Erythroblast (primary cell): Measurements from ENCODE around the gene IQCH.

Experiments used
- GATA1 ChIP-seq: IDR thresholded peaks from 2 replicates; pipeline ENCODE4 v1.6.1; 2011; ENCODE audit warnings: low read depth, mild to moderate bottlenecking, control low read depth, low read length, moderate library complexity
- POLR2A ChIP-seq: IDR thresholded peaks from 2 replicates; pipeline ENCODE4 v1.6.1; 2011; ENCODE audit warnings: mild to moderate bottlenecking, low read length

GRCh38 chr15:67359431-67360079 is 105.0 kb downstream of the IQCH start:
- TF ChIP-seq POLR2A: no peak
- TF ChIP-seq GATA1: no peak
